IPS-18a (cell line): Measurements from ENCODE around the gene CYP17A1.

Source experiments
- H3K27ac ChIP-seq: one replicate; pipeline ENCODE4 v1.5.1; 2013; ENCODE audit warnings: low read length
- H3K27me3 ChIP-seq: one replicate; pipeline ENCODE4 v1.6.1; 2013; ENCODE audit warnings: mild to moderate bottlenecking, low read length; ENCODE audit not compliant: control insufficient read depth, insufficient read depth
- H3K36me3 ChIP-seq: one replicate; pipeline ENCODE4 v1.6.1; 2013; ENCODE audit warnings: low read depth, low read length; ENCODE audit not compliant: control insufficient read depth
- H3K4me1 ChIP-seq: one replicate; pipeline ENCODE4 v1.6.1; 2013; ENCODE audit warnings: low read depth, low read length; ENCODE audit not compliant: control insufficient read depth
- H3K4me3 ChIP-seq: one replicate; pipeline ENCODE4 v1.5.1; 2013; ENCODE audit warnings: low read length
- H3K9ac ChIP-seq: one replicate; pipeline ENCODE4 v1.6.1; 2013; ENCODE audit warnings: mild to moderate bottlenecking, low read length, moderate library complexity
- H3K9me3 ChIP-seq: one replicate; pipeline ENCODE4 v1.6.1; 2013; ENCODE audit warnings: low read depth, low read length; ENCODE audit not compliant: control insufficient read depth

Gene CYP17A1

GRCh38 chr10:102814873-102815661 lies 22.1 kb downstream of the CYP17A1 start:
- Histone ChIP-seq H3K36me3 (peaks cover 17% of the 10 kb centered on the region), H3K4me1 (peaks cover 6% of the 10 kb centered on the region), H3K9ac (no peak overlapping the region), H3K9me3 (no peaks in the 10 kb centered on the region), H3K27ac (no peak overlapping the region), H3K4me3 (no peak overlapping the region), H3K27me3 (no peaks in the 10 kb centered on the region)

GRCh38 chr10:102814453-102814871 lies 22.8 kb downstream of the CYP17A1 start:
- Histone ChIP-seq H3K36me3 (peaks cover 17% of the 10 kb centered on the region), H3K27ac (no peak overlapping the region), H3K9ac (no peak overlapping the region)

GRCh38 chr10:102813734-102814452 lies 23.3 kb downstream of the CYP17A1 start:
- Histone ChIP-seq H3K27me3 (no peaks in the 10 kb centered on the region), H3K36me3 (peaks cover 17% of the 10 kb centered on the region), H3K9ac (no peak overlapping the region), H3K4me3 (no peak overlapping the region), H3K9me3 (no peaks in the 10 kb centered on the region), H3K27ac (no peak overlapping the region), H3K4me1 (peaks cover 6% of the 10 kb centered on the region)

More at GRCh38 chr10:102814453-102814871, 22.8 kb downstream of the CYP17A1 start:
- Histone ChIP-seq H3K9me3 (no peaks in the 10 kb centered on the region), H3K4me3 (no peak overlapping the region), H3K4me1 (peaks cover 6% of the 10 kb centered on the region), H3K27me3 (no peaks in the 10 kb centered on the region)

GRCh38 chr10:102813017-102813541 lies 24.1 kb downstream of the CYP17A1 start:
- H3K27ac ChIP-seq, result no peak overlapping the region

GRCh38 chr10:102812231-102812876 lies 24.9 kb downstream of the CYP17A1 start:
- no peak overlapping the region for H3K9ac ChIP-seq
- no peak overlapping the region for H3K27ac ChIP-seq

More at GRCh38 chr10:102813017-102813541, 24.1 kb downstream of the CYP17A1 start:
- Histone ChIP-seq H3K9ac (no peak overlapping the region), H3K4me1 (peaks cover 11% of the 10 kb centered on the region), H3K9me3 (no peaks in the 10 kb centered on the region), H3K36me3 (peaks cover 17% of the 10 kb centered on the region), H3K27me3 (no peaks in the 10 kb centered on the region), H3K4me3 (no peak overlapping the region)

GRCh38 chr10:102811346-102811745 lies 25.9 kb downstream of the CYP17A1 start:
- Histone ChIP-seq H3K36me3 (peaks cover 17% of the 10 kb centered on the region), H3K27ac (no peak overlapping the region), H3K9ac (no peak overlapping the region), H3K9me3 (no peaks in the 10 kb centered on the region), H3K27me3 (no peaks in the 10 kb centered on the region), H3K4me1 (peaks cover 11% of the 10 kb centered on the region), H3K4me3 (no peak overlapping the region)

More at GRCh38 chr10:102812231-102812876, 24.9 kb downstream of the CYP17A1 start:
- H3K4me3 ChIP-seq, result no peak overlapping the region
- no peaks in the 10 kb centered on the region for H3K9me3 ChIP-seq
- peaks cover 17% of the 10 kb centered on the region for H3K36me3 ChIP-seq
- no peaks in the 10 kb centered on the region for H3K27me3 ChIP-seq
- peaks cover 11% of the 10 kb centered on the region for H3K4me1 ChIP-seq

- H3K9ac ChIP-seq, result no peak overlapping the region
- H3K9me3 ChIP-seq, result no peaks in the 10 kb centered on the region
- no peak overlapping the region for H3K4me3 ChIP-seq
- H3K27ac ChIP-seq, result no peak overlapping the region
- H3K27me3 ChIP-seq, result no peaks in the 10 kb centered on the region
- H3K36me3 ChIP-seq, result peaks cover 19% of the 10 kb centered on the region
- H3K4me1 ChIP-seq, result peaks cover 11% of the 10 kb centered on the region
These were observed 28.8 kb downstream of the CYP17A1 start for GRCh38 chr10:102808380-102808779.

GRCh38 chr10:102804382-102805055 lies 32.7 kb downstream of the CYP17A1 start:
- H3K27ac ChIP-seq, result no peak overlapping the region
- no peak overlapping the region for H3K9ac ChIP-seq
- peaks cover 47% of the 10 kb centered on the region for H3K4me1 ChIP-seq
- H3K27me3 ChIP-seq, result no peaks in the 10 kb centered on the region
- no peaks in the 10 kb centered on the region for H3K9me3 ChIP-seq
- H3K4me3 ChIP-seq, result no peak overlapping the region
- peaks cover 4% of the 10 kb centered on the region for H3K36me3 ChIP-seq

- Histone ChIP-seq H3K9ac (peak overlapping the region; percentile 4), H3K27ac (peak overlapping the region; percentile 81), H3K4me1 (peaks cover 44% of the 10 kb centered on the region)
These were observed 34.2 kb downstream of the CYP17A1 start for GRCh38 chr10:102802920-102803534.

GRCh38 chr10:102801978-102802377 lies 35.2 kb downstream of the CYP17A1 start:
- H3K27ac ChIP-seq, result no peak overlapping the region

More at GRCh38 chr10:102802920-102803534, 34.2 kb downstream of the CYP17A1 start:
- H3K4me3 ChIP-seq, result no peak overlapping the region
- peaks cover 4% of the 10 kb centered on the region for H3K36me3 ChIP-seq
- no peaks in the 10 kb centered on the region for H3K9me3 ChIP-seq
- no peaks in the 10 kb centered on the region for H3K27me3 ChIP-seq

More at GRCh38 chr10:102801978-102802377, 35.2 kb downstream of the CYP17A1 start:
- Histone ChIP-seq H3K27me3 (no peaks in the 10 kb centered on the region), H3K36me3 (peaks cover 4% of the 10 kb centered on the region), H3K4me1 (peaks cover 45% of the 10 kb centered on the region), H3K9me3 (no peaks in the 10 kb centered on the region), H3K4me3 (no peak overlapping the region), H3K9ac (no peak overlapping the region)
